GM23248 (cell line): ENCODE data around the gene SARDH. TPM values are rescaled to one million over a fixed set of nuclear protein-coding genes. Genes with fewer than 3 reads are reported as not detected.

Source experiments
- DNase-seq: peaks from one replicate; pipeline ENCODE4 v3.0.0-alpha.2; 2015
- H2AFZ ChIP-seq: fragments of 200-600 bp; sonication (generic); 2 replicates; pipeline ENCODE4 v1.6.1; 2016; ENCODE audit warnings: antibody characterized with exemption
- H3F3A ChIP-seq: fragments of 200-600 bp; sonication (generic); 2 replicates; pipeline ENCODE4 v1.6.1; 2016; ENCODE audit warnings: mild to moderate bottlenecking, antibody characterized with exemption, mixed run types; ENCODE audit not compliant: insufficient read depth
- H3K27ac ChIP-seq: fragments of 200-600 bp; sonication (generic); 2 replicates; pipeline ENCODE4 v1.5.1; 2016; ENCODE audit warnings: mild to moderate bottlenecking
- H3K27me3 ChIP-seq: fragments of 200-600 bp; sonication (generic); replicated peaks from 2 replicates; pipeline ENCODE4 v1.6.1; 2016; ENCODE audit warnings: mild to moderate bottlenecking; ENCODE audit not compliant: insufficient read depth
- H3K36me3 ChIP-seq: fragments of 200-600 bp; sonication (generic); 2 replicates; pipeline ENCODE4 v1.6.1; 2016; ENCODE audit warnings: low read depth, mild to moderate bottlenecking
- H3K4me1 ChIP-seq: fragments of 200-600 bp; sonication (generic); 2 replicates; pipeline ENCODE4 v1.6.1; 2016; ENCODE audit warnings: mild to moderate bottlenecking; ENCODE audit not compliant: insufficient read depth
- H3K4me2 ChIP-seq: fragments of 200-600 bp; sonication (generic); one replicate; pipeline ENCODE4 v1.6.1; 2016; ENCODE audit warnings: mild to moderate bottlenecking; ENCODE audit not compliant: unreplicated experiment
- H3K4me3 ChIP-seq: fragments of 200-600 bp; sonication (generic); 2 replicates; pipeline ENCODE4 v1.5.1; 2016; ENCODE audit warnings: mild to moderate bottlenecking
- H3K79me2 ChIP-seq: fragments of 200-600 bp; sonication (generic); 2 replicates; pipeline ENCODE4 v1.6.1; 2016; ENCODE audit warnings: mild to moderate bottlenecking; ENCODE audit not compliant: insufficient read depth
- H3K9ac ChIP-seq: fragments of 200-600 bp; sonication (generic); 2 replicates; pipeline ENCODE4 v1.6.1; 2016; ENCODE audit warnings: mild to moderate bottlenecking
- H3K9me2 ChIP-seq: fragments of 200-600 bp; sonication (generic); 2 replicates; pipeline ENCODE4 v1.6.1; 2016; ENCODE audit warnings: mixed run types, mild to moderate bottlenecking, moderate library complexity; ENCODE audit not compliant: insufficient read depth
- H3K9me3 ChIP-seq: fragments of 200-600 bp; sonication (generic); one replicate; pipeline ENCODE4 v1.6.1; 2017; ENCODE audit warnings: low read depth
- H4K20me1 ChIP-seq: fragments of 200-600 bp; sonication (generic); 2 replicates; pipeline ENCODE4 v1.6.0; 2016; ENCODE audit not compliant: insufficient read depth
- EZH2 ChIP-seq: fragments of 200-600 bp; sonication (generic); IDR thresholded peaks from 2 replicates; pipeline ENCODE4 v1.6.1; 2018; ENCODE audit warnings: antibody characterized with exemption, mild to moderate bottlenecking; ENCODE audit not compliant: insufficient read depth, poor library complexity, severe bottlenecking
- EZH2phosphoT487 ChIP-seq: fragments of 200-600 bp; sonication (generic); IDR thresholded peaks from 2 replicates; pipeline ENCODE4 v1.6.1; 2018; ENCODE audit warnings: antibody characterized with exemption, moderate library complexity, mild to moderate bottlenecking, low read depth; ENCODE audit not compliant: insufficient read depth
- WGBS, 2 experiments: methylation state at CpG; one replicate each; pipeline ENCODE4 v1.1.6; 2015 to 2017; ENCODE audit warnings: low lambda C conversion rate in 2 of 2, low coverage in 1 of 2; ENCODE audit errors: missing lambda C conversion rate in 2 of 2; 5-methylcytosine and 5-hydroxymethylcytosine counted together
- in situ Hi-C: fragments of 300-500 bp; cut with MboI; formaldehyde crosslinking; loops from 2 replicates; pipeline ENCODE4 v1.15.0; 2020
- polyA plus RNA-seq: library from polyadenylated mRNA; unstranded; fragments of >200 nt; fragmentation: Nextera tagmentation; extraction: Ambion mirVana; gene quantifications from 2 replicates; pipeline ENCODE4 v1.2.1, GENCODE V29; 2016
- total RNA-seq: library from RNA; depleted of rRNA; stranded (reverse); fragments of >200 nt; shearing (Covaris generic); gene quantifications from 2 replicates; pipeline ENCODE4 v1.2.3, GENCODE V29; 2014

The SARDH gene
- total and polyA plus RNA-seq, 2 experiments from 2014 or later: 0.16 to 2.4 TPM

DNA sequence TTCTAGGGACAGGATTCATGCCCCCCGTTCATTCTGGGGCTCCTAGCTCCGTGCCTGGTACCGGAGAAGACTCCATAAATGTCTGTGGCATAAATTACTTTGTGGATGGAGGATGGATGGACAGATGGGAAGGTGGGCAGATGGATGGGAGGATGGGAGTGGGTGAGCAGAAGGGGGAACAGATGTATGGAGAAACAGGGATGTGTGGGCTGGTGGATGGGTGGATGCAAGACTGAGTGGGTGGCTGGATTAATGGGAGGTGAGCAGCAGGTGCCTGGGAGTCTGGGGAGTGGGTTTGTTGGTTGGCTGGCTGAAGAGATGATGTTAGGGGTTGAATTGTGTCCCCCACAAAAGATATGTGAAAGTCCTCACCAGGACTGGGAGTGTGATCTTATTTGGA, 43.5 kb downstream of the SARDH start:
- in situ Hi-C loops: no loop called here
- H3K4me3 ChIP-seq: no peak overlapping the region
- H3K4me1 ChIP-seq: no peaks in the 10 kb centered on the region
- no peaks in the 10 kb centered on the region for H3K79me2 ChIP-seq
- H3K36me3 ChIP-seq: no peaks in the 10 kb centered on the region
- TF ChIP-seq EZH2 (no peak), EZH2phosphoT487 (no peak)
- DNase-seq: no peak
- peaks cover 25% of the 10 kb centered on the region for H3K27me3 ChIP-seq
- no peak overlapping the region for H3K4me2 ChIP-seq
- H3F3A ChIP-seq: no peaks in the 10 kb centered on the region
- no peaks in the 10 kb centered on the region for H3K9me3 ChIP-seq
- no peak overlapping the region for H2AFZ ChIP-seq
- no peaks in the 10 kb centered on the region for H3K9me2 ChIP-seq
- H3K27ac ChIP-seq: no peak overlapping the region
- no peak overlapping the region for H3K9ac ChIP-seq
- no peaks in the 10 kb centered on the region for H4K20me1 ChIP-seq
- WGBS, 2 experiments: 48 to 52% methylated on average over 3 of the region's 3 CpGs

DNA sequence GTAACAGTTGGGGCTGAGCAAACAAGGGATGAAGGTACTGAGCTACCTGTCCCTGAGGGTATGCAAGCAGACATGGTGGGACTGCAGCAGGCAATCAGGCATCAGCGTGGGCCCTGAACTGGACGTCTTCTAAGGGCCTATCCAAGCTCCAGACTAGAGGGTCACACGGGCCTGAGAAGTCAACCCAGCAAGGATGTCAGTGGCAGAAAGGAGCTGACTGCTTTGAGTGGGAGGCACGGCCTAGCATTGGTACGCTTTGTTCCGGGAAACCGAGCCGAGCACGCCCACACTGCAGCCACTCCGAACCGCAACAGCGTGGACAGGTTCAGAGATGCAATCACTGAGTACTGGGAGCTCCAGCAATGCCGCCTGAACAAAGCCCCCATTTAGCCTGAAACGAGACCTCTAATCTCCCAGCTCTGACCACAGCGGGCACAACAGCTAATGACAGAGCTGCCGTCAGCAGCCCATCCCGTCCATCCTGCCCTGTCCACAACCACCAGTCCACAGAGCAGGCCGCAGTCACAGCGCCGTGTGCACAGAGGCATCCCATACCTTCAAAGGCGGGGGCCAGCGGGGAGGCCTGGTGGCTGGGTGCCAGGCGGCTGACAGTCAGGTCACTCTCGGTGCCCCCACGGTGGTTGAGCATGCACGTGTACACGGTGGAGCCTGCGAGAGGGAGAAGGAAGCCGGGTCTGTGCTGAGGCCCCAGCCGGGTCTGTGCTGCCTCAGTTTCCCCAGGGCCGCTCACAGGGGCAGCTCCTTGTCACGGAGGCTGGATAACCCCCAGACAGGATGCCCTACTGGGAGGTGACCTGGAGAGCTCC, 44.2 kb downstream of the SARDH start:
- no peaks in the 10 kb centered on the region for H3K9me3 ChIP-seq
- H3K4me2 ChIP-seq: no peak overlapping the region
- no peaks in the 10 kb centered on the region for H3K79me2 ChIP-seq
- in situ Hi-C loops: no loop called here
- no peak overlapping the region for H3K4me3 ChIP-seq
- no peak overlapping the region for H2AFZ ChIP-seq
- no peak for TF ChIP-seq EZH2phosphoT487
- no peak for TF ChIP-seq EZH2
- no peaks in the 10 kb centered on the region for H3K9me2 ChIP-seq
- H3K27me3 ChIP-seq: peaks cover 25% of the 10 kb centered on the region
- no peaks in the 10 kb centered on the region for H3K36me3 ChIP-seq
- H3F3A ChIP-seq: no peaks in the 10 kb centered on the region
- DNase-seq: no peak
- no peaks in the 10 kb centered on the region for H4K20me1 ChIP-seq
- no peak overlapping the region for H3K9ac ChIP-seq
- 73 to 75% methylated on average over 31 to 32 of the region's 32 CpGs for WGBS, 2 experiments
- H3K27ac ChIP-seq: no peak overlapping the region
- H3K4me1 ChIP-seq: no peaks in the 10 kb centered on the region

DNA sequence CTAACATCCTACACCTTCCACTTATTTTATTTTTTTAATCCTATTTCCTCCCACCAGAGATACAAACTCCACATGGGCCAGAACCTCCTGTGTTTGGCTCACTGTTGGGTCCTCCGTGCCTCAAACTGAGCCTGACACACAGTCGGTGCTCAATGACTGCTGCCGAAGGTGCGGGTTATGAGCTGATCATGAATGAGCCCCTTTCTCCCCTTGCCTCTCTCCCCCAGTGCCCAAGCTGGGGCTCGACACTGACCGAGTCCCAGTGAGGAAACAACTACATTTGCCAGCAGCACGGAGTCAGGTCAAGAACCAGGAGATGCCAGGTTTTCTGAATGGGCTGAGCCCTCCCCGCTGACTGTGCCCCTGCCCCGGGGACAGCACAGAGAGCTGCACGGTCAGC, 45.0 kb downstream of the SARDH start:
- no peak for DNase-seq
- no peaks in the 10 kb centered on the region for H4K20me1 ChIP-seq
- in situ Hi-C loops: no loop called here
- H3K79me2 ChIP-seq: no peaks in the 10 kb centered on the region
- 64 to 68% methylated on average over 10 of the region's 10 CpGs for WGBS, 2 experiments
- no peaks in the 10 kb centered on the region for H3K9me2 ChIP-seq
- no peaks in the 10 kb centered on the region for H3K36me3 ChIP-seq
- no peaks in the 10 kb centered on the region for H3K4me1 ChIP-seq
- no peak for TF ChIP-seq EZH2
- TF ChIP-seq EZH2phosphoT487: no peak
- no peak overlapping the region for H2AFZ ChIP-seq
- no peak overlapping the region for H3K4me2 ChIP-seq
- H3K27me3 ChIP-seq: peaks cover 19% of the 10 kb centered on the region; the same call in 1 of the 2 replicates
- H3K9me3 ChIP-seq: no peaks in the 10 kb centered on the region
- no peak overlapping the region for H3K27ac ChIP-seq
- H3F3A ChIP-seq: no peaks in the 10 kb centered on the region
- H3K4me3 ChIP-seq: no peak overlapping the region
- H3K9ac ChIP-seq: no peak overlapping the region

DNA sequence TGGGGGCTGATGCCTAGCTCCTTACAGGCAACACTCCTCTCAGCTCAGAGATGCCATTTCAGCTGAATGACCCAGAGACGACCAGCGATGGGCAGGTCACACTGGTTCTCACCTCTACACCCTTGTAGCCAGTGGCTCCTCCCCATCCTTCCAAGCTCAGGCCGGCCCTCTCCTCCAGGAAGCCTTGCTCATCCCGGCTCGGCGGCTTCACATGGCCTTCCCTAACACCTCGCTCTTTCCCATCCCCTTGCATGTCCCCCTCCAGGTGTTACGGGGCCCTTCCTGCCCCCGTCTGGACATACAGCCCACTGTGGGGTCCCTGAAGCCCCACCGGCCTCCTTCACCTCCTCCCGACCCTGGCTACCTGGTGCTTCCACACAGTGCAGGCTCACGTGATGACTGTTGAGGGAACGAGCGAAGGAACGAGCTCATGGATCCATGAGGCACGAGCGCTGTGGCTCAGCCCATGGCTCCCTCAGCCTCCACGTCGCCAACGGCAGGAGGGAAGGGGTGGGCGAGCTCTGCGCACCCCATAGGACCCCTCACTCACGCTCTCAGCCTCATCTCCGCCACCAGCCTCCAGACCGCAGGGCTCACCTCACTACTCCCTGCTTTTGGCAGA, 45.7 kb downstream of the SARDH start:
- Histone ChIP-seq H2AFZ (no peak overlapping the region), H3K27ac (no peak overlapping the region), H3K79me2 (no peaks in the 10 kb centered on the region), H3K4me1 (no peaks in the 10 kb centered on the region), H4K20me1 (no peaks in the 10 kb centered on the region), H3K4me3 (no peak overlapping the region), H3K36me3 (no peaks in the 10 kb centered on the region), H3K27me3 (peaks cover 13% of the 10 kb centered on the region; the same call in 1 of the 2 replicates), H3K9me3 (no peaks in the 10 kb centered on the region), H3K9me2 (no peaks in the 10 kb centered on the region), H3K9ac (no peak overlapping the region), H3K4me2 (no peak overlapping the region), H3F3A (no peaks in the 10 kb centered on the region)
- DNase-seq: no peak
- in situ Hi-C loops: no loop called here
- TF ChIP-seq EZH2 (no peak), EZH2phosphoT487 (no peak)
- 62 to 68% methylated on average over 20 to 25 of the region's 25 CpGs for WGBS, 2 experiments
